MM.1S (cell line): ENCODE results near the gene TNRC6A.

Source experiments
- DNase-seq: peaks from one replicate; pipeline ENCODE4 v3.0.0-alpha.2; 2015
- H2AFZ ChIP-seq: fragments of 300-600 bp; sonication (generic); 2 replicates; pipeline ENCODE4 v1.6.0; 2016; ENCODE audit warnings: antibody characterized with exemption, low read length
- H3F3A ChIP-seq: fragments of 300-600 bp; sonication (generic); 2 replicates; pipeline ENCODE4 v1.6.1; 2016; ENCODE audit warnings: mild to moderate bottlenecking, antibody characterized with exemption, low read length, moderate library complexity, mixed read lengths; ENCODE audit not compliant: insufficient read depth
- H3K27ac ChIP-seq: fragments of 300-600 bp; sonication (generic); 2 replicates; pipeline ENCODE4 v1.5.1; 2016; ENCODE audit warnings: mild to moderate bottlenecking, low read length
- H3K27me3 ChIP-seq: fragments of 300-600 bp; sonication (generic); replicated peaks from 2 replicates; pipeline ENCODE4 v1.6.0; 2016; ENCODE audit warnings: low read length; ENCODE audit not compliant: insufficient read depth
- H3K36me3 ChIP-seq: fragments of 300-600 bp; sonication (generic); replicated peaks from 2 replicates; pipeline ENCODE4 v1.6.1; 2016; ENCODE audit warnings: mild to moderate bottlenecking, low read length, mixed read lengths; ENCODE audit not compliant: insufficient read depth
- H3K4me1 ChIP-seq: fragments of 300-600 bp; sonication (generic); 2 replicates; pipeline ENCODE4 v1.6.1; 2016; ENCODE audit warnings: low read length, mixed read lengths
- H3K4me2 ChIP-seq: fragments of 300-600 bp; sonication (generic); 2 replicates; pipeline ENCODE4 v1.6.0; 2016; ENCODE audit warnings: low read depth, low read length
- H3K4me3 ChIP-seq: fragments of 300-600 bp; sonication (generic); 2 replicates; pipeline ENCODE4 v1.5.1; 2016; ENCODE audit warnings: low read length, mixed read lengths
- H3K79me2 ChIP-seq: fragments of 300-600 bp; sonication (generic); 2 replicates; pipeline ENCODE4 v1.6.1; 2016; ENCODE audit warnings: mixed run types, low read length, mixed read lengths
- H3K9ac ChIP-seq: fragments of 300-600 bp; sonication (generic); 2 replicates; pipeline ENCODE4 v1.6.1; 2016; ENCODE audit warnings: low read length, mixed read lengths
- H3K9me2 ChIP-seq: fragments of 300-600 bp; sonication (generic); replicated peaks from 2 replicates; pipeline ENCODE4 v1.6.1; 2016; ENCODE audit warnings: mild to moderate bottlenecking, low read length, mixed read lengths; ENCODE audit not compliant: insufficient read depth
- H3K9me3 ChIP-seq: fragments of 300-600 bp; sonication (generic); replicated peaks from 2 replicates; pipeline ENCODE4 v1.6.1; 2016; ENCODE audit warnings: mild to moderate bottlenecking, low read length, mixed read lengths; ENCODE audit not compliant: insufficient read depth
- H4K20me1 ChIP-seq: fragments of 300-600 bp; sonication (generic); 2 replicates; pipeline ENCODE4 v1.6.1; 2016; ENCODE audit warnings: mild to moderate bottlenecking, low read length, moderate library complexity, mixed read lengths; ENCODE audit not compliant: insufficient read depth
- CTCF ChIP-seq: fragments of 300-600 bp; sonication (generic); IDR thresholded peaks from 2 replicates; pipeline ENCODE4 v1.5.1; 2016; ENCODE audit warnings: antibody characterized with exemption, low read length, mixed read lengths
- EZH2 ChIP-seq: fragments of 300-600 bp; sonication (generic); optimal IDR thresholded peaks from 2 replicates; pipeline ENCODE3; 2017; ENCODE audit warnings: low read depth, mild to moderate bottlenecking, antibody characterized with exemption, low read length, mixed read lengths
- EZH2phosphoT487 ChIP-seq: fragments of 300-600 bp; sonication (generic); IDR thresholded peaks from 2 replicates; pipeline ENCODE4 v1.6.1; 2018; ENCODE audit warnings: antibody characterized with exemption, low read length

Gene TNRC6A

GRCh38 chr16:24846548-24847357, 117.3 kb downstream of the TNRC6A start:
- DNase-seq, result no peak
- H2AFZ ChIP-seq, result no peak overlapping the region
- no peaks in the 10 kb centered on the region for H3K9me2 ChIP-seq
- TF ChIP-seq EZH2 (no peak), CTCF (no peak), EZH2phosphoT487 (no peak)
- no peak overlapping the region for H3K27ac ChIP-seq
- H4K20me1 ChIP-seq, result no peaks in the 10 kb centered on the region
- H3K4me1 ChIP-seq, result no peaks in the 10 kb centered on the region
- H3K4me2 ChIP-seq, result no peak overlapping the region
- no peak overlapping the region for H3K4me3 ChIP-seq
- no peaks in the 10 kb centered on the region for H3K9me3 ChIP-seq
- H3K27me3 ChIP-seq, result no peaks in the 10 kb centered on the region
- no peaks in the 10 kb centered on the region for H3F3A ChIP-seq
- H3K79me2 ChIP-seq, result no peaks in the 10 kb centered on the region
- H3K36me3 ChIP-seq, result no peaks in the 10 kb centered on the region
- no peak overlapping the region for H3K9ac ChIP-seq

- no peak overlapping the region for H2AFZ ChIP-seq
- H3K4me2 ChIP-seq, result no peak overlapping the region
- H3F3A ChIP-seq, result no peaks in the 10 kb centered on the region
- H3K27ac ChIP-seq, result no peak overlapping the region
- TF ChIP-seq EZH2 (no peak), CTCF (no peak), EZH2phosphoT487 (no peak)
- H3K9me2 ChIP-seq, result no peaks in the 10 kb centered on the region
- H3K27me3 ChIP-seq, result no peaks in the 10 kb centered on the region
- H3K4me1 ChIP-seq, result no peaks in the 10 kb centered on the region
- H3K9me3 ChIP-seq, result no peaks in the 10 kb centered on the region
- no peak overlapping the region for H3K4me3 ChIP-seq
- H3K79me2 ChIP-seq, result no peaks in the 10 kb centered on the region
- no peaks in the 10 kb centered on the region for H3K36me3 ChIP-seq
- no peak for DNase-seq
- H4K20me1 ChIP-seq, result no peaks in the 10 kb centered on the region
- H3K9ac ChIP-seq, result no peak overlapping the region
Observed at GRCh38 chr16:24847358-24847664, 117.9 kb downstream of the TNRC6A start.

- Histone ChIP-seq H3K4me3 (no peak overlapping the region), H3K9ac (no peak overlapping the region), H3K4me2 (no peak overlapping the region), H3K79me2 (no peaks in the 10 kb centered on the region), H3K27me3 (no peaks in the 10 kb centered on the region), H4K20me1 (no peaks in the 10 kb centered on the region), H3K9me2 (no peaks in the 10 kb centered on the region), H3K9me3 (no peaks in the 10 kb centered on the region), H2AFZ (no peak overlapping the region), H3F3A (no peaks in the 10 kb centered on the region), H3K4me1 (no peaks in the 10 kb centered on the region), H3K36me3 (no peaks in the 10 kb centered on the region), H3K27ac (no peak overlapping the region)
- no peak for TF ChIP-seq CTCF
- TF ChIP-seq EZH2phosphoT487, result no peak
- no peak for TF ChIP-seq EZH2
- DNase-seq, result no peak
Observed at GRCh38 chr16:24848065-24848464, 118.6 kb downstream of the TNRC6A start.
